Large intestine (tissue), 12 donors: ENCODE results near the gene SPATA7. TPM values are rescaled to one million over a fixed set of nuclear protein-coding genes. Genes with fewer than 3 reads are reported as not detected.

Experiments
- DNase-seq, 2 donors: peaks; one replicate each; pipeline versions ENCODE4 v3.0.0 to v3.0.0-alpha.2; 2013
- H3K27ac ChIP-seq: one replicate; pipeline ENCODE4 v1.5.1; 2013; ENCODE audit warnings: low read length
- H3K27me3 ChIP-seq: 2 replicates; pipeline ENCODE4 v1.6.1; 2013; ENCODE audit warnings: low read length; ENCODE audit not compliant: control insufficient read depth, insufficient read depth
- H3K36me3 ChIP-seq: 2 replicates; pipeline ENCODE4 v1.6.1; 2013; ENCODE audit warnings: low read length; ENCODE audit not compliant: control insufficient read depth, insufficient read depth
- H3K4me1 ChIP-seq: one replicate; pipeline ENCODE4 v1.6.1; 2013; ENCODE audit warnings: low read length; ENCODE audit not compliant: control insufficient read depth, insufficient read depth
- H3K4me3 ChIP-seq: one replicate; pipeline ENCODE4 v1.5.1; 2013; ENCODE audit warnings: low read length
- H3K9me3 ChIP-seq: one replicate; pipeline ENCODE4 v1.6.1; 2013; ENCODE audit warnings: mild to moderate bottlenecking, low read depth, low read length, moderate library complexity; ENCODE audit not compliant: control insufficient read depth
- WGBS: methylation state at CpG from one replicate; pipeline ENCODE4 v1.1.5; 2013; ENCODE audit warnings: low lambda C conversion rate; ENCODE audit not compliant: insufficient coverage; 5-methylcytosine and 5-hydroxymethylcytosine counted together
- long read RNA-seq, 11 donors: transcript quantifications; one replicate each; lab custom pipeline, GENCODE V29; 2026
- polyA plus RNA-seq: library from polyadenylated mRNA; unstranded; fragments of 120-200 nt; gene quantifications from one replicate; pipeline ENCODE4 v1.2.1, GENCODE V29; 2013

The SPATA7 gene, protein sequence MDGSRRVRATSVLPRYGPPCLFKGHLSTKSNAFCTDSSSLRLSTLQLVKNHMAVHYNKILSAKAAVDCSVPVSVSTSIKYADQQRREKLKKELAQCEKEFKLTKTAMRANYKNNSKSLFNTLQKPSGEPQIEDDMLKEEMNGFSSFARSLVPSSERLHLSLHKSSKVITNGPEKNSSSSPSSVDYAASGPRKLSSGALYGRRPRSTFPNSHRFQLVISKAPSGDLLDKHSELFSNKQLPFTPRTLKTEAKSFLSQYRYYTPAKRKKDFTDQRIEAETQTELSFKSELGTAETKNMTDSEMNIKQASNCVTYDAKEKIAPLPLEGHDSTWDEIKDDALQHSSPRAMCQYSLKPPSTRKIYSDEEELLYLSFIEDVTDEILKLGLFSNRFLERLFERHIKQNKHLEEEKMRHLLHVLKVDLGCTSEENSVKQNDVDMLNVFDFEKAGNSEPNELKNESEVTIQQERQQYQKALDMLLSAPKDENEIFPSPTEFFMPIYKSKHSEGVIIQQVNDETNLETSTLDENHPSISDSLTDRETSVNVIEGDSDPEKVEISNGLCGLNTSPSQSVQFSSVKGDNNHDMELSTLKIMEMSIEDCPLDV
- polyA plus RNA-seq: 18.0 TPM
- long read RNA-seq, donor 1, partial matches to known transcripts: 0 of 3 reads
- long read RNA-seq, donor 1, other reads (novel, unspliced or antisense): 0 of 3 reads
- long read RNA-seq, donor 2, partial matches to known transcripts: 0 of 4 reads
- long read RNA-seq, donor 2, other reads (novel, unspliced or antisense): 0 of 4 reads
- long read RNA-seq, donor 3: 0 reads
- long read RNA-seq, donor 4: 0 reads
- long read RNA-seq, donor 5, partial matches to known transcripts: 0 of 2 reads
- long read RNA-seq, donor 5, other reads (novel, unspliced or antisense): 0 of 2 reads
- long read RNA-seq, donor 6, partial matches to known transcripts: 0 of 1 reads
- long read RNA-seq, donor 6, other reads (novel, unspliced or antisense): 0 of 1 reads
- long read RNA-seq, donor 7, partial matches to known transcripts: 0 of 2 reads
- long read RNA-seq, donor 7, other reads (novel, unspliced or antisense): 0 of 2 reads
- long read RNA-seq, donor 8, partial matches to known transcripts: 0 of 5 reads
- long read RNA-seq, donor 8, other reads (novel, unspliced or antisense): 0 of 5 reads
- long read RNA-seq, donor 9, partial matches to known transcripts: 0 of 4 reads
- long read RNA-seq, donor 9, other reads (novel, unspliced or antisense): 0 of 4 reads
- long read RNA-seq, donor 10, partial matches to known transcripts: 0 of 4 reads
- long read RNA-seq, donor 10, other reads (novel, unspliced or antisense): 0 of 4 reads
- long read RNA-seq, donor 11, partial matches to known transcripts: 0 of 4 reads
- long read RNA-seq, donor 11, other reads (novel, unspliced or antisense): 0 of 4 reads

DNA sequence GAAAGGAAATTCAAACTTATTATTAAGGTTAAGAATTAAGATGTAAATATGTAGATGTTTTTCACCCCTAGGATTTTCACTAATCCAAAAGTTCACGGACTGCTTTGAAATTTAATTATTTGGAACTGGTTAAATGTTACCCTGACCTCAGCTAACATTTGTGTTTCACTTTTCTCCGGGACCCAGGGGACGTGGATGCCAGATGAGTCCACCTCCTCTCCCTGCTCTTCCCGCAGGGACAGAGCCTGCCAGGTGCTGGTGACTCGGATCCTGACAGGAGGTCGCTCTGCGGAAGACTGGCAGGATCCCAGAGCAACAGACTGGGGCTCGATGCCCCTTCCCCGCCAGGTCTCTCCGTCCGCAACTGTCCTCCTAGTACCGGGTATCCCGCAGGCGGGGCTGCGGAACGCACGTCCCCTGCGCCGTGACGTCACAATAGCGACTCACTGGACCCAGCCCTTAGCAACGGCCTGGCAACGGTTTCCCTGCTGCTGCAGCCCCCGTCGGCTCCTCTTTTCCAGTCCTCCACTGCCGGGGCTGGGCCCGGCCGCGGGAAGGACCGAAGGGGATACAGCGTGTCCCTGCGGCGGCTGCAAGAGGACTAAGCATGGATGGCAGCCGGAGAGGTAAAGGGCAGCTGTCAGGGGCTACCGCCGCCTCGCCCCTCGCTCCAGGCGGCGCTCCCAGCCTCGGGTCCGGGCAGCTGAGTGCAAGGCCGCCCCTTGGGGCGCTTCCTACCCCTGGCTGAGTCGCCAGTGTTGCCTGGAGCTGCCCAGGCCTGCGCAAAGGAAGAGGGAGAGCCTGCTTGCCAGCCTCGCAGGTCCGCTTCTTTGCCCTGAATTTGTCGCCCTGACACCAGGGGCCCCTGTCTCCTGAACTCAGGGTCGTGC is at the start of gene SPATA7:
Gene SPATA7 (plus strand): TSS at position 446 of the 890 bp plus-strand sequence. CDS start 162 bp downstream, at position 608.
- Histone ChIP-seq H3K4me3 (peak within 1 kb of the TSS; percentile 85), H3K36me3 (no peaks in the 10 kb centered on the region), H3K27ac (peak within 1 kb of the TSS; percentile 72), H3K4me1 (peaks cover 4% of the 10 kb centered on the region), H3K27me3 (no peaks in the 10 kb centered on the region), H3K9me3 (no peaks in the 10 kb centered on the region)
- 0% methylated on average over 1 of the region's 50 CpGs for WGBS
- DNase-seq: peak; percentile 92 to 95

DNA sequence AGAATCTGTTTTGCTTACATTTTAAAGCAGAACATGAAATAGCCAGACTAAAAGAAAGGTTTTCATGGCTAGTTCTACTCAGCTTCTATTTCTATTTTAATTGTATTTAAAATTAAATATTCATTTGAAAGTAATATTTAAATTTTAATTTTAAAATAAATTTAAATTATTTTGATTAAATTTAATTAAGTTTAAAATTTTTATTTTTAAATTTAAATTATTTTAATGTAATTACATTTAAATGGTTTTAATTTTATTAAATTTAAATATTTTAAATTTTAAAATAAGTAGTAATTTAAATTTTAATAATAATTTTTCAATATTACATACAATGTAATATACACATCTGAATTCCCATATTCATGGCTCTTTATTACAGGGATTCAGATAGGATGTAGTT is 45.1 kb upstream of the SPATA7 start:
- Histone ChIP-seq H3K9me3 (no peaks in the 10 kb centered on the region), H3K4me1 (no peaks in the 10 kb centered on the region), H3K36me3 (no peaks in the 10 kb centered on the region), H3K4me3 (no peak overlapping the region), H3K27ac (no peak overlapping the region), H3K27me3 (no peaks in the 10 kb centered on the region)
- no peak for DNase-seq

DNA sequence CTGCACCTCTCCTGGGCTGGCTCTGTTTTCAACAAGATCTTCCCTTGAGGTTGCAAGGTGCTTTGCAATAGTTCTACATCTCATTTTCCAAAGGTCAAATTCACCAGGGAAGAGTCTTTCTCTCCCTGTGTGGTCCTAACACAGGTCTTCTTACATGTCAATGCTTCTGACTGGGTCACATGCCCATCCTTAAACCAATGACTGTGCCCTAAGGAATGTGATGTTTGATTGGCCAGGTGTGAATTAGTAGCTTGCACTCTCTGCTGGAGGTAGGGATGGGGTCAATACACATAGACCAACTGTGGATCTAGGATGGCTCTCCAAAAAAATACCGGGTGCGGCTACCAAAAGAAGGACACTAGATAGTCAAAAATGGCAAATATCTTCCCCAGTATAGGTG is 42.5 kb upstream of the SPATA7 start:
- no peaks in the 10 kb centered on the region for H3K36me3 ChIP-seq

DNA sequence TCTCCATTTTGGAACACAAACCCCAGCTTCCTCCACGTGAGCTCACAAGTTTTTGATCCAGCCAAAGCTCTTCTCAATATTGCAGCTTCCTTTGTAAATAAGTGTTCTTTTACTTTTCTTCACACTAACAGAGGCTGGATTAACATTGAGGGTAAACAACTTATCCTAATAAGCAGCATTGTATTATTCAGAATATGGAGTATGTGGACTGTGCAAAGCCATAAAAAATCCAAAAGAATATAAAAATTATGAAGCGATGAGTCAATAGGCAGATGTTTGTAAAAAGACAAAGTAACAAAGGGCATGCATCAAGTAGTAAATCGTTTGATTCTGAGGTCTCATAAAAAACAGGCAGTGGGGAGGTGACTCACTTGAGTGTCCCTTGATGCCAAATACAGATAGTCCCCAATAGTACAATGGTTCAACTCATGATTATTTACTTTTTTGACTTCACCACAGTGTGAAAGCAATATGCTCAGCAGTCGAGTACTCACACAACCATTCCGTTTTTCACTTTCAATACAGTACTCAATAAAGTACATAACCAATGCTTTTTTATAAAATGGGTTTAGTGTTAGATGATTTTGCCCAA is 39.3 kb upstream of the SPATA7 start:
- 26% methylated on average over 3 of the region's 5 CpGs for WGBS
- Histone ChIP-seq H3K9me3 (no peaks in the 10 kb centered on the region), H3K27me3 (no peaks in the 10 kb centered on the region), H3K36me3 (no peaks in the 10 kb centered on the region), H3K27ac (no peak overlapping the region), H3K4me1 (no peaks in the 10 kb centered on the region), H3K4me3 (no peak overlapping the region)
- DNase-seq: peak in 1 of 2 donors; percentile 55

More for the DNA sequence above, 42.5 kb upstream of the SPATA7 start:
- Histone ChIP-seq H3K9me3 (no peaks in the 10 kb centered on the region), H3K4me3 (no peak overlapping the region), H3K27me3 (no peaks in the 10 kb centered on the region), H3K27ac (no peak overlapping the region), H3K4me1 (no peaks in the 10 kb centered on the region)
- DNase-seq: no peak
- 100% methylated on average over 1 of the region's 2 CpGs for WGBS

DNA sequence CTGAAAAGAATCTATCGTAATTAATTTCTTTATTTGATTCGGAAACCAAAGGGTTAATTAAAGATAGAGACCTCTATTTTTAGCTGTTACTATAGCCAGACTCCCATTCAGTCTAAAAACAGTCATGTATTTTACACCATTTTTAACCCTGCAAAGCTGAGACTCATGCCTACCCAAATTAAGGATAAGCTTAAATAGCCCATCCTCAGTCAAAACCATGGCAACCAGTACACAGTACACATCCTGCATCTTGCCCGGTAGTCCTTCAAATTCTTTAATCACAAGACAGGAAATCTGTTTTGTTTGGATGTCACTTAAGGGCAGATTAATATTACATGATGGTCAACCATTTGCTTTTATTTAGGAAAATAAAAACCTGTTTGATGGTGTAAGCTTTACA is 36.9 kb upstream of the SPATA7 start:
- H3K36me3 ChIP-seq: no peaks in the 10 kb centered on the region
- H3K27me3 ChIP-seq: no peaks in the 10 kb centered on the region
- H3K27ac ChIP-seq: no peak overlapping the region
- H3K4me1 ChIP-seq: no peaks in the 10 kb centered on the region
- no peak overlapping the region for H3K4me3 ChIP-seq
- no peaks in the 10 kb centered on the region for H3K9me3 ChIP-seq
- 100% methylated on average over 2 of the region's 3 CpGs for WGBS
- no peak for DNase-seq

DNA sequence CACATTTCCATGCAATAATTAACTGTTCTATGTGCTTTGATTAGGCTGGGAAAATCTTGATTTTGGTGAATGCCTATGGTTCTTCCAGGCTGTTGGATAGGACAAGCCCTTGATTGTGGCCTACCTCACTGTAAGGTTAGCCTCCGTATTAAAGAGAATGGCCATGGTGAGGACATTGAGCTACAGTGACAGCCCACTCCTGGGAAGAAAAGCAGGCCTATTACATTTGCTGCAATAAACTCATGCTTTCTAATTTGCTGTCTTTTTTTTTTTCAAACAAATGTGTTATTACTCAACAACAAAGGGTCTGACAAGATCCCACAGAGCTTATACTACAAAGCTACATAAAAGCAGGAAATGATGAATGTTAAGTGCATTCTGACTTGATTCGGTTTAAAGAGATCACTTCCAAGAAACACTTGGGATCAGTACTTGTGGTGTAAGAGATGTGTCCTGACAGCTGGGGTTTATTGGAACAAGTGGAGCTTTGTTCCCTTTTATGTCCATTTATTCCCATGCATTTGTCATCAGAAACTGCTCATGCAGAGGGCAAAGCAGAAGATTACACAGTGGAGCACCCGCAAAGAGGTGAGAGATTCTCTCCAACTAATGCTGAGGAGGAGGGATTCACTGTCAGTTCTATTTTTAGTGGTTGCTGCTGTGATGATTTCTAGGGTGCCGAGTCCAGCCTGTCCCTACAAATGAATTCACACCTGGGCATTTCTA is 33.3 kb upstream of the SPATA7 start:
- no peaks in the 10 kb centered on the region for H3K4me1 ChIP-seq
- H3K27me3 ChIP-seq: no peaks in the 10 kb centered on the region
- DNase-seq: no peak
- 80% methylated on average over 1 of the region's 4 CpGs for WGBS
- no peak overlapping the region for H3K27ac ChIP-seq
- no peaks in the 10 kb centered on the region for H3K36me3 ChIP-seq
- no peak overlapping the region for H3K4me3 ChIP-seq
- H3K9me3 ChIP-seq: no peaks in the 10 kb centered on the region

DNA sequence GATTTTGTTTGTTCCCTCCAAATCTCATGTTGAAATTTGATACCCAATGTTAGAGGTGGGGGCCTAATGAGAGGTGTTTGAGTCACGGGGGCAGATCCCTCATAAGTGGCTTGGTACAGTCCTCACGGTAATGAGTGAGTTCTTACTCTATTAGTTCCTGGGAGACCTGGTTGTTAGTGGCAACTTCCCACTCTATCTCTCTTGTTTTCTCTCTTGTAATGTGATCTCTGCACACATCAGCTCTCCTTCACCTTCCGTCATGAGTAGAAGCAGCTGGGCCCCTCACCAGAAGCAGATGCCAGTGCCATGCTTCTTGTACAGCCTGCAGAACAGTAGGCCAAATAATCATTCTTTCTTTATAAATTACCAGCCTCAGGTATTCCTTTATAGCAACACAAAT is 32.8 kb upstream of the SPATA7 start:
- Histone ChIP-seq H3K4me3 (no peak overlapping the region), H3K4me1 (no peaks in the 10 kb centered on the region), H3K27me3 (no peaks in the 10 kb centered on the region), H3K36me3 (no peaks in the 10 kb centered on the region), H3K9me3 (no peaks in the 10 kb centered on the region), H3K27ac (no peak overlapping the region)
- no CpG with 5 or more reads among the region's 3 CpGs for WGBS
- no peak for DNase-seq

DNA sequence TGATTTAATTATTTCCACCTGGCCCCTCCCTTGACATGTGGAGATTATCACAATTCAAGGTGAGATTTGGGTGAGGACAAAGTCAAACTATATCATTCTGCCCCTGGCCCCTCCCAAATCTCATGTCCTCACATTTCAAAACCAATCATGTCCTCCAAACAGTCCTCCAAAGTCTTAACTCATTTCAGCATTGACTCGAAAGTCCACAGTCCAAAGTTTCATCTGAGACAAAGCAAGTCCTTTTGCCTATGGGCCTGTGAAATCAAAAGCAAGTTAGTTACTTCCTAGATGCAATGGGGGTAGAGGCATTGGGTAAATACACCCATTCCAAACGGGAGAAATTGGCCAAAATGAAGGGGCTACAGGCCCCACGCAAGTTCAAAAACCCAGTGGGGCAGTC is 31.1 kb upstream of the SPATA7 start:
- peak in 1 of 2 donors; percentile 26 for DNase-seq
- no peaks in the 10 kb centered on the region for H3K36me3 ChIP-seq
- WGBS: no CpG with 5 or more reads among the region's 3 CpGs
- H3K9me3 ChIP-seq: no peaks in the 10 kb centered on the region
- H3K4me1 ChIP-seq: no peaks in the 10 kb centered on the region
- H3K27me3 ChIP-seq: no peaks in the 10 kb centered on the region
- H3K4me3 ChIP-seq: no peak overlapping the region
- no peak overlapping the region for H3K27ac ChIP-seq

DNA sequence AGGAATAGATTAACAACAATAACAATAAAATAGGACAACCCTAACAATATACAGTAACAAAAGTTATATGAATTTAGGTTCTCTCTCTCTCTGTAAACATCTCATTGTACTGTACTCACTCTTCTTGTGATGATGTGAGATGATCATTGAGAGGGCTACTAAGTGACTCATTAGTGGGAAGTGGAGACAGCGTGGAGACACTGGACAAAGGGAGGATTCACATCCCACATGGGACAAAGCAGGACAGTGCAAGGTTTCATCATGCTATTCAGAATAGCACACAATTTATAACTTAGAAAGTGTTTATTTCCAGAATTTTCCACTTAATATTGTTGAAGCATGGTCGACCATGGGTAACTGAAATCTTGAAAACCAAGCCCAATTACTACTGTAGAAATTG is 26.0 kb upstream of the SPATA7 start:
- Histone ChIP-seq H3K9me3 (no peaks in the 10 kb centered on the region), H3K27ac (no peak overlapping the region), H3K4me1 (no peaks in the 10 kb centered on the region), H3K27me3 (peaks cover 7% of the 10 kb centered on the region), H3K4me3 (no peak overlapping the region), H3K36me3 (no peaks in the 10 kb centered on the region)
- no peak for DNase-seq
- no CpG with 5 or more reads among the region's 2 CpGs for WGBS
